ENCODE measurements around the gene TBC1D22A.

- TF ChIP-seq ZNF217 (CRISPR knock-in tag; IDR thresholded peaks at IDR 0.05): no peak
- no peak for TF ChIP-seq ZNF511 (CRISPR knock-in tag; IDR thresholded peaks at IDR 0.05)
- no peak for TF ChIP-seq CTCF (IDR thresholded peaks at IDR 0.05 in 2 of 3, conservative IDR thresholded peaks at IDR 0.05 in 1 of 3; ENCODE audit: insufficient read depth in 2 of 3, low read depth in 1 of 3, low read length in 3 of 3)
- TF ChIP-seq POLR2A (conservative IDR thresholded peaks at IDR 0.05): no peak
- no peak for TF ChIP-seq TAF1 (IDR thresholded peaks at IDR 0.05; ENCODE audit: control insufficient read depth, extremely low read depth, insufficient read depth, low read length, severe bottlenecking)
Measured at GRCh38 chr22:47009304-47010101, 247.1 kb downstream of the TBC1D22A start.

Data from K562 (cell line).